Skeletal muscle tissue (tissue), 4 donors: ENCODE measurements around the gene GRM8. TPM values are rescaled to one million over a fixed set of nuclear protein-coding genes. Genes with fewer than 3 reads are reported as not detected.
"Not testable (repeated sequence)": the region's sequence is repeated elsewhere in the genome, so short reads cannot be mapped to it uniquely, and the experiment has no call there.

ENCODE experiments used
- H3K27ac ChIP-seq: one replicate; pipeline ENCODE4 v1.7.0; 2013; ENCODE audit warnings: mild to moderate bottlenecking, low read depth, low read length, inconsistent platforms
- H3K27me3 ChIP-seq, 3 donors: one replicate each; pipeline ENCODE4 v1.7.0; 2013; ENCODE audit warnings: low read length in 3 of 3; ENCODE audit not compliant: control insufficient read depth in 3 of 3, insufficient read depth in 3 of 3
- H3K36me3 ChIP-seq, 3 donors: one replicate each; pipeline ENCODE4 v1.7.0; 2013; ENCODE audit warnings: low read length in 3 of 3; ENCODE audit not compliant: control insufficient read depth in 3 of 3, insufficient read depth in 3 of 3
- H3K4me1 ChIP-seq, 3 donors: one replicate each; pipeline ENCODE4 v1.7.0; 2013; ENCODE audit warnings: low read length in 3 of 3, mild to moderate bottlenecking in 3 of 3; ENCODE audit not compliant: control insufficient read depth in 3 of 3, insufficient read depth in 3 of 3
- H3K4me3 ChIP-seq, 3 donors: one replicate each; pipeline ENCODE4 v1.7.0; 2013; ENCODE audit warnings: low read length in 3 of 3
- H3K9ac ChIP-seq, 3 donors: one replicate each; pipeline ENCODE4 v1.7.0; 2013; ENCODE audit warnings: low read length in 3 of 3, mild to moderate bottlenecking in 3 of 3, moderate library complexity in 2 of 3, low read depth in 1 of 3
- H3K9me3 ChIP-seq, 3 donors: one replicate each; pipeline ENCODE4 v1.7.0; 2013; ENCODE audit warnings: low read length in 3 of 3; ENCODE audit not compliant: control insufficient read depth in 3 of 3
- total RNA-seq: library from RNA; depleted of rRNA; stranded (reverse); fragments of >200 nt; gene quantifications from one replicate; pipeline ENCODE4 v1.2.3, GENCODE V29; 2014
- donor health status: Osteomylitis.

GRM8 gene
- total RNA-seq, 1 donor from 2014 or later: not detected

DNA sequence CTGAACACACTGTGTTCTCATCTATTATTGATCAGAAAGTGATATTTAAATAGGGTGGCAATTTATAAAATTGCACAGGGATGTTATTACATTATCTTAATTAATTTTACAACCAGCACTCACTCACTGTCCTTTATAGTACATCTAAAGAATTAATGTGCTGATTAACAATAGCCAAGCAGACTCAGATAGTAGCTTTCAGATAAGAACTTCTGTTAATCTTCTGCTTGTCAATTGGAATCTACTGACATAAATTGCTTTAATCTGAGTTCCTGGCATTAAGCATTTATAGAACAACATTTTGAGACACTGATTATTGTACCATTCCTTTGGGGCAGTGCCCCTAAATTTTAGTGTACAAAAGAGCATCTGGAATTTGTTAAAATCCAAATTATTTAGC lies 408.9 kb downstream of the GRM8 start:
- no peaks in the 10 kb centered on the region for H3K36me3 ChIP-seq
- H3K4me1 ChIP-seq: no peaks in the 10 kb centered on the region
- H3K27ac ChIP-seq: no peak overlapping the region
- no peak overlapping the region for H3K9ac ChIP-seq
- no peaks in the 10 kb centered on the region for H3K9me3 ChIP-seq
- H3K27me3 ChIP-seq: no peaks in the 10 kb centered on the region
- no peak overlapping the region for H3K4me3 ChIP-seq

DNA sequence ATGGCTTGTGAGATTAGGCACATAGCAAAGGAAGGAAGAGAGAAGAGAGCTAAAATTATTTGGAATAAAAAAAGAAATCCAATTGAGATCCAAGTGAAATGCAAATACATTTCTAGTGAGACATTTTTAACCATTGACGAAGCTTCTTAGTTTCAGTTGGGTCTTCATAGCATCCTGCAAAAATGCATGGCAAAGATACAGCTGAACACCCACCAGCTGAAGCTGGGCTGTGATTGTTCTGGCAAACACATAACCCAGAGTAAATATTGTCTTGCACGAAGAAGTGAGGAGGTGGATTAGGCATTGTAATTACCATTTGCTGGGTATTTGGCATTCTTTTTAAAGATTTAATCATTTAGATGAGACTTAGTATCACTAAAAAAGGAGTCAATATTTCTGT lies 409.4 kb downstream of the GRM8 start:
- H3K9me3 ChIP-seq: no peaks in the 10 kb centered on the region

DNA sequence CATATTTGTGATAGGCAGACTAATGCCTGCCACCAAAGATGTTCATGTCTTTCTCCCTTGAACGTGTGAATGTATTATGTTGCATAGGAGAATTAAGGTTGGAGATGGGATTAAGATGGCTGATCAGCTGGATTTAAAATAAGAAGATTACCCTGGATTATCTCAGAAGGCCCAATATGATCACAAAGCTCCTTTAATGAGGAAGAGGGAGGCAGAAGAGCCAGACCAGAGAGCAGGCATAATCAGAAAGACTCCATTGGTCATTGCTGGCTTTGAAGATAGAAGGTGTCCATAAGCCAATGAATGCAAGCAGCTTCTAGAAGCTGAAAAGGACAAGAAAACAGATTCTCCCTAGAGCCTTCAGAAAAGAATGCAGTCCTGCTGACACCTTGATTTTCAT lies 410.3 kb downstream of the GRM8 start:
- Histone ChIP-seq H3K27me3 (no peaks in the 10 kb centered on the region), H3K4me1 (no peaks in the 10 kb centered on the region), H3K9me3 (no peaks in the 10 kb centered on the region), H3K36me3 (no peaks in the 10 kb centered on the region), H3K9ac (no peak overlapping the region), H3K4me3 (no peak overlapping the region), H3K27ac (no peak overlapping the region)

More for the DNA sequence above, 409.4 kb downstream of the GRM8 start:
- Histone ChIP-seq H3K9ac (no peak overlapping the region), H3K4me1 (no peaks in the 10 kb centered on the region), H3K4me3 (no peak overlapping the region), H3K36me3 (no peaks in the 10 kb centered on the region), H3K27me3 (no peaks in the 10 kb centered on the region), H3K27ac (no peak overlapping the region)

DNA sequence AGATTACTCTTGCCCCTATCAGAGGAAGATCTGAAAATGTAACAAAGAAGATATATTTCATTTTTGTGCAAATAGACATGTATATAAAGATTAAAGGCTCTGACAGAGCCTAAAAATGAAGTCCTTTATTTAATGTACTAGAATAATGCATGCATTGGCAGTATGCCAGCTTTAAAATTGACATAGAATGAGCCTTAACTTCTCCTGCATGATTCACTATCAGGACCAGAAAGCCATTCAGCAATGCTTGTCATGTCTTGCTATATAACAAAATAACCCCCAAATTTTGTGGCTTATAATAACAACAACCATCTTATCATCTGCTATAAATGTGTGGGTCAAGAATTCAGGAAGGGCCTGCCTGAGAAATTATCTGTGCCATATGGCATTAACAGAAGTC lies 411.9 kb downstream of the GRM8 start:
- Histone ChIP-seq H3K4me3 (no peak overlapping the region), H3K9ac (no peak overlapping the region), H3K27me3 (no peaks in the 10 kb centered on the region), H3K9me3 (no peaks in the 10 kb centered on the region), H3K4me1 (no peaks in the 10 kb centered on the region), H3K36me3 (no peaks in the 10 kb centered on the region), H3K27ac (no peak overlapping the region)

DNA sequence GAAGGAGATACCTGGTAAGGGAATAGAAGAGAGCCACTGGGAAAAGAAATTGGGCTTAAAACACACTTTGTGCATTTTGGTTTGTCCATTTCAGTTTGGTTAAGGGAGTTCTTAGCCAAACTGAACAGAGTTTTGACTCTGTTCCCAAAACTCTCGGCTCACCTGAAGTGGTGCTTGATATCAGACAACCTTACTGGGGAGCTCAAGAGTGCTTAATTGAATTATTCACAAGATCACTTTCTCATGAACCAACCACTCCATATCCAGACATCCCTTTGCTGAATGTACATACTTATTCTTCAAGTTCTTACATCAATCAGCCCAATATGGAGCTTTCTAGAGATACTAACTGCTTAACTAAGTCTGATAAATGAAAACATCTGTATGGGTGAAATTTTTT lies 413.1 kb downstream of the GRM8 start:
- Histone ChIP-seq H3K9me3 (no peaks in the 10 kb centered on the region), H3K36me3 (no peaks in the 10 kb centered on the region), H3K4me1 (no peaks in the 10 kb centered on the region), H3K9ac (no peak overlapping the region), H3K27me3 (no peaks in the 10 kb centered on the region), H3K27ac (no peak overlapping the region), H3K4me3 (no peak overlapping the region)

DNA sequence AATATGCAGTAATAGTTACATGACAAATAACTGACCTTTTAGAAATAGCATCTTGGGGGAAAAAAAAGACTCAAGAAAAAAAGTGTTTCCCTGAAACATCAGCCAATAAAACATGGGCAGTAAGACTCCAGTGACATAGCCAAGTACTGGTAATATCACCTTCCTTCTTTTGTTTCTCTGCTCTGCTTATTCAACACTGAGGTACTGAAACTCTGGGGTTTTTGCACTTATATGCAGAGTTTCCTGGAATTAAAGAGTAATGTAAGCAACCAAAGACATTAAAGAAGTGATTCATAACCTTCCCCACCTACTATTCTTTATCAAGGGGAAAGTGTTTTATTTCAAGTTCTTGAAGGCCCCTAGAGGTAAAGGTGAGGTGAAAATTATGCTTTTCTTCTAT lies 414.5 kb downstream of the GRM8 start:
- Histone ChIP-seq H3K36me3 (no peaks in the 10 kb centered on the region), H3K4me1 (no peaks in the 10 kb centered on the region), H3K9ac (no peak overlapping the region), H3K9me3 (no peaks in the 10 kb centered on the region), H3K27ac (no peak overlapping the region), H3K27me3 (no peaks in the 10 kb centered on the region), H3K4me3 (no peak overlapping the region)

DNA sequence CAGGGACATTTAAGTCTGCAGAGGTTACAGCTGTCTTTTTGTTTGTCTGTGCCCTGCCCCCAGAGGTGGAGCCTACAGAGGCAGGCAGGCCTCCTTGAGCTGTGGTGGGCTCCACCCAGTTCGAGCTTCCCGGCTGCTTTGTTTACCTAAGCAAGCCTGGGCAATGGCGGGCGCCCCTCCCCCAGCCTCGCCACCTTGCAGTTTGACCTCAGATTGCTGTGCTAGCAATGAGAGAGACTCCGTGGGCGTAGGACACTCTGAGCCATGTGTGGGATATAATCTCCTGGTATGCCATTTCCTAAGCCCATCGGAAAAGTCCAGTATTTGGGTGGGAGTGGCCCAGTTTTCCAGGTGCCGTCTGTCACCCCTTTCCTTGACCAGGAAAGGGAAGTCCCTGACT lies 421.5 kb downstream of the GRM8 start:
- H3K27me3 ChIP-seq, H3K27ac ChIP-seq, H3K9me3 ChIP-seq, H3K9ac ChIP-seq, H3K4me1 ChIP-seq, H3K36me3 ChIP-seq, H3K4me3 ChIP-seq: not testable (repeated sequence)

DNA sequence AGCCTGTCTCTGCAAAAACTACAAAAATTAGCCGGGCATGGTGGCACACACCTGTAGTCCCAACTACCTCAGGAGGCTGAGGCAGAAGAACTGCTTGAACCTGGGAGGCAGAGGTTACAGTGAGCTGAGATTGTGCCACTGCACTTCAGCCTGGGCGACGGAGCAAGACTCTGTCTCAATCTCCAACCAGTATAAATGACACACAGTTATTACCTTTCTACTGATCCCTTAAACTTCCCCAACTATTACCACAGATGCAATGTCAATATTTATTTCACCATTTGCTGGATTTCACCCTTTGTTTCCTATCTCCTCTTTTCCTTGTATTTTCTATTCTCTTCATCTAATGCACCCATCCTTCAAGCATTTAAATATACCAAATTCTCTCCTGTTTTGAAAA lies 431.8 kb downstream of the GRM8 start:
- no peak overlapping the region for H3K27ac ChIP-seq
- H3K9me3 ChIP-seq: no peaks in the 10 kb centered on the region
- H3K36me3 ChIP-seq: no peaks in the 10 kb centered on the region
- no peak overlapping the region for H3K9ac ChIP-seq
- no peaks in the 10 kb centered on the region for H3K4me1 ChIP-seq
- H3K4me3 ChIP-seq: no peak overlapping the region
- no peaks in the 10 kb centered on the region for H3K27me3 ChIP-seq

DNA sequence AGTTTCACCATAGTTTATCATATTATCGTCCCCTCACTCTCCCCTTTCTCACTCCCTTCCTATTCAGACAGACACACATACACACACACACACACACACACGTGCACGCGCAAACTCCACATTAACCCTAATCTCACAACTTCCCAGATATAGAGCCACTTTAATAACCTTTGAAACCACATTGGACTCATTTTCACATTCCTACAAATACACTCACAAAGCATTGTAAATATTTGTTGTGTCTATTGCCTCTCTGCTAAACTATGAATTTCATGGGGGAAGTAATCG lies 433.6 kb downstream of the GRM8 start:
- Histone ChIP-seq H3K27ac (no peak overlapping the region), H3K4me3 (no peak overlapping the region), H3K9me3 (no peaks in the 10 kb centered on the region), H3K4me1 (no peaks in the 10 kb centered on the region), H3K36me3 (no peaks in the 10 kb centered on the region), H3K9ac (no peak overlapping the region), H3K27me3 (no peaks in the 10 kb centered on the region)

DNA sequence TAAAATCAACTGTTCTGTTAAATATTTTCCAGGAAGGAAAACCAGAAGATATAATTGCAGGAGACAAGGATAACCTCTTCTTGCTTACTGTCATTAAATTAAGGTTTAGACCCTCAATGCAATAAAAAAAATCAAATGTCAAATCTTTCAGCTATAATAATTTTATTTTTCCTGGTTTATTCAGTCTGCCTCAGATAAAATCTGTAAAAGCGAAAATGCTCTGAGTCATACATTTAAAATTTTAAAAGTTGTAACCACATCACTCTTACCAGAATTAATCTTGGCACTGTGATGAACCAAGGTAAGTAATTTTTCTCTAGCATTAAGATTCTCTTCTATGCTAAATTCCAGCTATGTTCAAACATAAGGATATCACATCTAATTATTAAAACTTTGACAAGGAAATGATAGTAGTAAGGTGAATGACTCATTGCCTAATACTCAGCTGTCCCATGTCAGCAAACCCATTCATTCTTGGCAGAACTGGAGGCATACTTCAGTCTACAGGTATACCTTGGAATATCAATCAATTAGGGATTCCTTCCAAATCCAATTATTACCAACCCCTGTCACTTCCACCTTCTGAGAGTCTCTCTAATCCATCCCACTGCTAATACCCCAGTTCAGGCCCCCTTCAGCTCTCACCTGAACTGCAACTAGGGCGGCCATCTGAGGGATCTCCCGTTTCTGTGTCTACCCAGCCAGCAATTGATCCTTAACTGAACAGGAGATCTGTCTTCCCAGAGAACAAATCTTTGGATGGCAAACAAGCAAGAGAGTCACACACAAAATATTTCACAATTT lies 434.1 kb downstream of the GRM8 start:
- Histone ChIP-seq H3K9ac (no peak overlapping the region), H3K27ac (no peak overlapping the region), H3K9me3 (no peaks in the 10 kb centered on the region), H3K4me3 (no peak overlapping the region), H3K27me3 (no peaks in the 10 kb centered on the region), H3K36me3 (no peaks in the 10 kb centered on the region), H3K4me1 (no peaks in the 10 kb centered on the region)
